HG03135 (cell line): ENCODE data around the gene RIPK1.

Experiments
- ATAC-seq: cut with Tn5 transposase; IDR thresholded peaks from one replicate; pipeline ENCODE4 v1.9.1; 2021; ENCODE audit warnings: mild to moderate bottlenecking, moderate library complexity; ENCODE audit not compliant: unreplicated experiment

RIPK1 gene

DNA sequence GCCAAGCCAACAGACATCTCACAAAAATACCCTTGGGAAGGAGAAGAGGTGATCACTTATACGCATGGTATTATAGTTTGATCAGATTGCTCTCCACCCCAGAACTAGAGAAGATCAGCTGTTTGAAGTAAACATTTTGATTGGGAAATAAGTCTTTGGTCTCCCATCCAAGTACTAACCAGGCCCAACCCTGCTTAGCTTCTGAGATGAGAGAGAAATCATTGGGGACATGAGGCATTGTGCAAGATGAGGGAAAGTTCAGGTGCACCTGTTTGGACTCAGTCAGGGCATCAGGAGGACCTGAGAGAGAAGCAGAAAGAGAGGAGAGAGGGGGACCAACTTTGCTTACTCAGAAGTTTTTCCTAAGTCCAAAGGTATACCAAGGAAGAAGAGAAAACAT lies 11.4 kb downstream of the RIPK1 start:
- no peak for ATAC-seq

DNA sequence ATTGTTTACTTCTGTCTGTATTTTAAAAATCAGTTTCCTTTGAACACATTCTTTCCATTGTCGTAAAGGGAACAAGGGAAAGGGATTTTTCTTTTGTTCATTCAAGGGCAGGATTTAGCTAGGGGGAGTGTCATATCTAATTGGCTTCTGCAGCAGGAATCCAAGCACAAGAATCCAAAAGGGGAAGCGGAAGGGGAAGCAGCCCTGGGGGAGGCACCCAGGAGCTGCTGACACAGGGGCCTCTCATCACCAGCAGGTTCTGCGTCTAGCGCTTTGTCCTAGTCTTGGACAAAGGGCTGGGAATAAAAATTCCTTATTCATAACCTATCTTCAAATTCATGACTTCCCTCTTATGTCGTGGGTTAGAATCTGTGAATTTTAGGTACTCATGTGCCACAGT lies 13.7 kb downstream of the RIPK1 start:
- ATAC-seq = no peak

DNA sequence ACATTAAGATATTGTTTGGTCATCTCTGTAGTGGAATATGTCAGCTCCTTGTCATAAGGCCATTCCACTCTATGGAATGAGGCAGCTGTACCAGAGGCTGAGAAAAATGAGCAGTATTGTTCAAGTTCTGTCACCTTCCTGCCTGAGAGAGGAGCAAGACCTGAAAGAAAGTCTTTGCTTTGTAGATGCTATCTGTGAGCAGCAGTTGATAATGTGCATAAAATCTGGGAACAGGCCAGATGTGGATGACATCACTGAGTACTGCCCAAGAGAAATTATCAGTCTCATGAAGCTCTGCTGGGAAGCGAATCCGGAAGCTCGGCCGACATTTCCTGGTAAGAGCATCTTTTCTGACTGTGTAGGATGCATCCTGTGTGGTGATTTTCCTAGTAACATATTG lies 16.8 kb downstream of the RIPK1 start:
- ATAC-seq = no peak

DNA sequence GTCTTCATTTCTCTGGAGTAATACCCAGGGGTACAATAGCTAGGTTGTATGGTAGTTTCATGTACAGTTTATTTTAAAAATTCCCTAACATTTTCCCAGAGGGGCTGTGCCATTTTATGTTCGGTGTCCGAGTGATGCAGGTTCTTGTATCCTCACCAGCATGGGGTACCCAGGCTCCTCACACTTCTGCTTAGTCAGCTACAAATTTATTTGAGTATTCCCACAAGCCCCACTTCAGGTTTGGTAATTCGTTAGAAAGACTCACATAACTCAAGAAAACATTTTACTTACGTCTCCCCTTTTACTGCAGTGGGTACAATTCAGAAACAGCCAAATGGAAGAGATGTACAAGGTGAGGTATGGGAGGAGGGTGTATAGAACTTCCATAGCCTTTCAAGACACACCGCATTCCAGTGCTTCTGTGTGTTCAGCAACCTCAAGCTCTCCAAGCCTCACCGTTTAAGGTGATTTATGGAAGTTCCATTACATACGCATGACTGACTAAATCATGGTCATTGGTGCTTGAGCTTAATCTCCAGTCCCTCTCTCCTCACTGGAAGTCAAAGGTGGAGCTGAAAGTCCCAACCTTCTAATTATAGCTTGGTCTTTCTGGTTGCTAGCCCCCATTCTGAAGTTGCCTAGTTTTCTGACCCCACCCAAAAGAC lies 18.1 kb downstream of the RIPK1 start:
- no peak for ATAC-seq

DNA sequence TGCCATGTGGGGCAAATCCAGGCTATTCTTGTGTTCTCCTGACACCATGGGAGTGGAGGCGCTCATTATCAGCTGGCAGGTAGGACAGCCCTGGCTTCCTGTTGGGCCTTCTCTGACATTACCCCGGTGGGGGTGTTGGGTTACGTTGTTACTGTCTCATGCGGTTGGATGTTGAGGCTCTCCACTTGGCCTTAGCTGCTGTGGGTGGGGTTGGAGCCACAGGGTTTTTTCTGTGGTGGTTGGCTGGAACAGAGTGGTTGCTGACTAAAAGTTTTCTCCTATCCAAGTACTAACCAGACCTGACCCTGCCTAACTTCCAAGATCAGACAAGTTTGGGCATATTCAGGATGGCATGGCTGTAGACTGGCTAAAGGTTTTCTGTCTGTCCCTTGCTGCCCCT lies 20.2 kb downstream of the RIPK1 start:
- ATAC-seq = no peak

DNA sequence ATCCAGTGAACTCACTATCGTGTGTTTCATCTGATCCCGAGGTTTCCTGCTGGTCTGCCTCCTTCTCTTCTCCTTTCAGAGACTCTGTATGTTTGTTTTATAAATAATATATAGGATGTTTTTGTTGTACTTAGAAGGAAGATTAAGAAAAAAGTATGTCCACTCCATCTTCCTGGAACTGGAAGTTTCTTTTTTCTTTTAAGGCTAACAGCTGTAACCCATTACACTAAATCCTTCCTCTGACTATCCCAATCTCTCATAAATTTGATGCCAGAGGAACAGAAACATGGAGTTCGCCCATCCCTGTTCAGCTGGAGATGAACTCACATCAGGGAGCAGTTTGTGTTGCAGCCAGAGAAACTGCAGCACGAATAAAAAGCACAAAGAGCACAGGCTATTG lies 20.7 kb downstream of the RIPK1 start:
- no peak for ATAC-seq

DNA sequence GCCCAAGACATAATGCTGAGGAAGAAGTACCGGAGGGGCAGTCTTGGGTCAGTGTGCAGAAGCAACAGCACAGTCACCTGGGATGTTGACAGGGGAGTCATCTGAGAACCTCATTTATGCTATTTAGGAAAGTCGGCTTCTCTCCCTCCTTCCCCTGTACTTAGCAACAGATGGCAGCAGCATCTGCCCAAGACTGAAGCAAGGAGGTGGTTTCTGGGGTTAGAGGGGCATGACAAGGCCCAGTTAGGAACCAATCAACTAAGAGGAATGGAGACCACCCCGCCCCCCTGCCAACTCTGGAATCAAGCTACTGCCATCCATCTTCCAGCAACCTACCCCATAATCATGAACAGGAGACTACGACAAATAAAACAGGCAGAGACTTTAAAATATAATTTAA lies 21.7 kb downstream of the RIPK1 start:
- no peak for ATAC-seq

DNA sequence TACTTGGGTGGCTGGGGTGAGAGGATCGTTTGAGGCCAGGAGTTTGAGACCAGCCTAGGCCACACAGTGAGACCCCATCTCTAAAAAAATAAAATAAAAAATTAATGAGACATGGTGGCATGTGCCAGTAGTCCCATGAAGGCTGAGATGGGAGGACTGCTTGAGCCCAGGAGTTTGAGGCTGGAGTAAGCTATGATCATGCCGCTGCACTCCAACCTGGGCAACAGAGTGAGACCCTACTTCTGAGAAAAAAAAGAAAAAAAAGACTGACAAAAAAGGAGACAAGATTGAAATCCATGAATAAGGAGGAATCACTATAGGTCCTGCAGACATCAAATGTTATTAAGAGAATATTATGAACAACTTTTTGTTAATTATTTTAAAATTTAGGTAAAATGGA lies 26.5 kb downstream of the RIPK1 start:
- ATAC-seq = no peak

DNA sequence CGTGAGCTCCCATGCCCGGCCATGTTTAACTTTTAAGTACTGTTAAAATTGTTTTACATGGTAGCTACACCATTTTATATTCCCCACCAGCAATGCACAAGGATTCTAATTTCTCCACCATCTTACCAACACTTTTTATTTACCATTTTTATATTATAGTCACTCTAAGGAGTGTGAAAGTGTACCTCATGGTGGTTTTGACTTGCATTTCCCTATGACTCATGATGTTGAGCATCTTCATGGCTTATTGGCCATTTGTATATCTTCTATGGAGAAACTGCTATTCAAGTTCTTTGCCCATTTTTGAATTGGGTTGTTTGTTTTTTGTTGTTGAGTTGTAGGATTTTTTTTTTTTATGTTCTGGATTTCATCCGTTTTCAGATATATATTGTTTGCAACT lies 34.6 kb downstream of the RIPK1 start:
- no peak for ATAC-seq

DNA sequence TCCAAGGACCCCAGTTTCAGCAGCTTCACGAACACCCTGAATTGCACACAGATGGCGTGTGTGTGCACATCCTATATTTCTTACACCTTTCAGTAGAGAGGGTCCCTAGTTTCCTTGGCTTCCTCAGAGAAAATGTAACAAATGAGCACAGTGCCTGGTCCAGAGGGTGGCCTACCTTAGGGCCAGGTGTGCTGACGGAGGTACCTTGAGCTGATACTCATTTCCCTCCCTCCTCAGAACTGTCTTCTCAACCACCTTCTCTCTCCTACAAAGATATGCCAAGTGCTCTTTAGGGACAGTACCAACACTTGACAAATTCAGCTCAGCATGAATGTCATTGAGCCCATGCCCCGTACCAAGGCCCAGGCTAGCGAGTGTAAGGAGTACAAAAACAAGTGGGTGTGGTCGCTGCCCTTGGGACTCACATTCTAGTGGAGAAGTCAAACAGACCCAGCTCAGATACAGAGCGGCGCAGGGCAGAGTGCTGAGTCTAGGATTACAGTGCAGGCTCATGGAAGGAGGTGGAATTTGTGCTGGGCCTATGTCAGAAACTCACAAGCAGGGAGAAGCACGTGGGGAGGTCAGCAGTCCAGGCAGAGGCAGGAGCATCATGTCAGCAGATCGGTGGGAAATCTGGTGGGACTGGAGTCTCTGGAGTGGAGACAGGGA lies 40.6 kb downstream of the RIPK1 start:
- ATAC-seq = no peak

DNA sequence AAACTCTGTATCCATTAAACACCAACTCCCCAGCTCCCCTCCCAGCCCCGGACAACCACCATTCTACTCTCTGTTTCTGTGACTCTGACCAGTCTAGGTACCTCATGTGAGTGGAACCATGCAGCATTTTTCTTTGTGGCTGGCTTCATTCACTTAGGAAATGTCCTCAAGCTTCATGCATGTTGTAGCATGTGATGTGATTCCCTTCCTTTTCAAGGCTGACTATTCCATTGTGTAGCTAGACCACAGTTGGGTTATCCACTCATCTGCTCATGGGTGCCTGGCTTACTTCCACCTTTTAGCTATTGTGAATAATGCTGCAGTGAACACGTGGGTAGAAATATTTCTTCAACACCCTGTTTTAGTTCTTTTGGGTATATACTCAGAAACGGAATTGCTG lies 41.5 kb downstream of the RIPK1 start:
- no peak for ATAC-seq

DNA sequence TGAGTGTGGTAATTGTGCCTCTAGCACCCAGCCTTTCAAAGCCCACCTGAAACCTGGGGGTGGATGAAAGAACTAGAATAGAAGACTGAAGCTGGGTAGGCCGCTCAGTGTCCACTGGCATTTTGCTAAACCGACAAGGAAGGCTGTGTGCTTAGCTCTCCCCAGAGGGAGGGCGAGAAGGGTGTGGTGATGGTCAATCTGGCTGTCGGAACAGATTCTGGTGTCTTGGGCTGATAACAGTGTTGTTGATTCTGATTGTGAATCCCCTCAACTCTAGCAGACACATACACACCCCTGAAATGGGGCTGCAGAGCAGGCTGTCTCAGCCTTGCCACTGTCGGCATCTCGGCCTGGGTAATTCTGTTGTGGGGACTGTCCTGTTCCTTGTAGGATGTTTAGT lies 46.1 kb downstream of the RIPK1 start:
- ATAC-seq = no peak

DNA sequence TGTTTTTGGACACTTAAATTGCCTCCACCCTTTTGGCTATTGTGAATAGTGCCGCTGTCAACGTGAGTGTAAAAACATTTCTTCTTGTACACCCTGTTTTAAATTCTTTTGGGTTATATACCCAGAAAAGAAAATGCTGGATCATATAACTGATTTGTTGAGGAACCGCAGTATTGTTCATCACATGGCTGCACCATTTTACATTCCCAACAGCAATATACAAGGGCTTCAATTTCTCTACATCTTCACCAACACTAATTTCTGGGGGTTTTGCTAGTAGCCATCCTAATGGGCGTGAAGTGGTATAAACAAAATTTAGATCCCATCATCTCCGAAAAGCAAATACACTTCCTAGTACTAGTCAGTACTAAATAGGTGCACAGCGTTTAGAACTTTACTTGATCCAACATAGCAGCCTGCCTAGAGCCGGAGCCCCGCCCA lies 49.6 kb downstream of the RIPK1 start:
- ATAC-seq = no peak

DNA sequence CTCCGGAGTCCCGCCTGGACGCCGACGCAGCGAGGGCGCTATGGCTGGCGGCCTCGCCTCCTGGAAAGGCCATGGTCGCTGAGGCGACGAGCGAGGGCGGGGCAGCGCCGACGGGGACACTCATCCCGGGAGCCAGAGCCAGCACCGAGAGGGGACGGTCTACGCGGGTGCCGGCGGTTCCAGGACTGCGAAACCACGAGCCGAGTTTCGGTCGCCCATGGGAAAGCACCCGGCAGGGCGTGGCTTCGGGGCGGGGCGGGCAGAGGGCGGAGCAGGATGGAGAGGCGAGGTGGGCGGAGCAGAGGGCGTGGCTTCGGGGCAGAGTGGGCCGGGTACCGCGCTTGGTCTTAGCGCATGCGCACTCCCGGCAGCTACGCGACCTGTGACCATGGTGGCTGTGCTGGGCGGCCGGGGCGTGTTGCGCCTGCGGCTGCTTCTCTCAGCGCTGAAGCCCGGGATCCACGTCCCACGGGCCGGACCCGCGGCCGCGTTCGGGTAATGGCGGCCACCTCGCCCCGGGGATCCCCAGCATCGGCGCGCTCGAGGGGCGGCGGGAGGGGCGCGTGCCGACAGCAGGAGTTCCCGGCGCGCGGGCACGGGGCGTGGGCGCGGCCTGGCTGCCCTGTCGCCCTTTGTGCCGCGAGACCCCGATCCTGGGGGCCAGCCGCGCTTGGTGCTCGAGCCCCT lies 50.2 kb downstream of the RIPK1 start, which contains the start of gene BPHL:
Gene BPHL (plus strand): TSS at position 359 of the 687 bp plus-strand sequence. CDS start 30 bp downstream, at position 389.
- peak; percentile 91 for ATAC-seq

DNA sequence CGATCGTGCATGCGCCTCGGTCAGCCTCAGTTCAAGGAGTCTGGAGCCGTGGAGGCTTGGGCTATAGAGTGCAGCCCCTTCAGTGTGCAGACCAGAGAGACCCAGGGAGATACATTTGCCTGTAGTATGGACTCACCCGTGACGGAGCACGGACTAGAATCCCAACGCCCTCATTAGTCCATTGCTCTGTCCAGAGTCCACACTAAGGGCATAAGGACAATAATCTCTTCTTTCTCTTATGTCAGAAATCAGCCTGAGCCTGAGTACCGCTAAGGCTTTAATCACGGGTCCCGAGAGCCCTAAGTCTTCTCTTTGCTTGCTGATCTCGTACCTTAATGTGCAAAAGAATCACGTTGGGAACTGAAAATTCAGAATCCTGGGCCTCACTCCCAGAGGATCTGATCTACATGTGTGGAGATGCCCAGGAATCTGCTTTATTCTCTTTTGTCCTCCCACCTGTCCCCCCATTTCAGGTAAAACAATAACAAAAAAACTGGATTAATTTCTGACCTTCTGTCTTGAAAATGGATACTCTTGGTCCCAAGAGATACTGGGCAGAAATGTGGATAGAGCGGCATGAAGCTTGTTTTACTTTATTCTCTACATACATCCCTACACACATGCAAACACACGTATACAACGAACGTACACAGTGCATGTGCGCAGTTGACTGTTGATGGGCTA lies 50.9 kb downstream of the RIPK1 start:
- ATAC-seq = peak; percentile 30

DNA sequence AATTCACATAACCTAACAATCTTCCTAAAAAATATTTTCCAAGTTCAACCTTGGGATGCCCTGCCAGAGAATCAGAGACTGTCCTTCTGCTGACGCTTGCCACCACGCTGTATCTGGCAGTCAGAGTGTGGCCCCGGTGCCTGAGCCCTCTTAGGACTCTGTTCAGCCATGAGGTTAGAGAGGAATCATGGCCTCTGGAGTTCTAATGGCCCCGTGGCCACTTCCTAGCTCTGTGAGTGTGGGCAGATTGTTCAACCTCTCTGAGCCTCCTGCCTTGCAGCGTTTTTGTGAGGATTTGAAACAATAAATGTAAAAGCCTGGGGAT lies 52.4 kb downstream of the RIPK1 start:
- ATAC-seq = no peak

DNA sequence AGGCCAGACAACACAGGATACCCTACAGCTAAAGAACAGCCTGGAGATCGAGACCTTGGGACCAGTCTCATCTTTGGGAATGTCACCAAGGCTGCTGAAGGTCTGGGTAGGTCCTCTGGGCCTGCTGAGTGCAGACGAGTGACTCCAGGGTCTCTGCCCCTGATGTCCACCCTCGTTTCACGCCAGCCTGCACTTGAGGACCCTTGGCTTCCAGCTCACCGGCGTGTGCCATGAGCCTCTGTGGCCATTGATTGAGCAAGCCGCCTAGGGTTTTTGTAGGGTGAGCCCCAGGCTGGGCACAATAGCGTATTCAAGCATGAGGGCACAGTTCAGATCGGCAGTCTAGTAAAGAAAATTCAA lies 54.5 kb downstream of the RIPK1 start:
- ATAC-seq = no peak

DNA sequence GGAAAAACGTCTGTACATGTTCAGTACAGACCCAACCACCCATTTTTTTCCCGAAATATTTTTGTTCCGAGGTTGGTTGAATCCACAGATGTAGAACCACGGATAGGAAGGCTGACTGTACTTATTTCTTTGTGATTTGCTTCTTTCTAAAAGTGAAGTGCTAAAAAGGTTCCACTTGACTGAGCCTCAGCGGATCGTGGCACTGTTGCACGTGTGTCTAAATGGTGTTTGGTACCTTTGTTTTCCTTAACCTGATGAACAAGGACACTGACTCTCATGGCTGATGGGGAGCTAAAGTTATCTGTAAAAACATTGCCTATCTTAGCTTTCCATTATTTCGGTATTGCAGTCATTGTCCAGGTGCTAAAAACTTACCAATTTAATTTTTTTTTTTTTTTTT lies 56.4 kb downstream of the RIPK1 start:
- no peak for ATAC-seq

DNA sequence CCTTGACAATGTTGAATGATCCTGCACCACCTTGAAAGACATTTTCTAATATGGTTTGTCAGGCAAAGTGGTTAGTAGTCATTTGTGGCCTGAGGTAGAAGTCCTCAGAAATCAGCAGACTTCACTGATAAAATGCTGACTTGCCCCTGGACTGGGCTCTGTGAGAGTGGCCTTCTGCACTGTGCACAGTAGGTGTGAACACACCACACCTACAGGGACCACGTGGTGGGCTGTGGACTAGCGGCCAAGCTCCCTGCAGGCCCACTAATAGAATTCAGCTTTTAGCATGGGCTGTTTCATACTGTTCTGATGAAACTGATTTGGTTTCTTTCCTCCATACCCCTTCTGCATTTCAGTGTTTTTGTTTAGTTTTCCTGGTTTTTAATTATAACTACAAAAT lies 57.5 kb downstream of the RIPK1 start:
- ATAC-seq = no peak

DNA sequence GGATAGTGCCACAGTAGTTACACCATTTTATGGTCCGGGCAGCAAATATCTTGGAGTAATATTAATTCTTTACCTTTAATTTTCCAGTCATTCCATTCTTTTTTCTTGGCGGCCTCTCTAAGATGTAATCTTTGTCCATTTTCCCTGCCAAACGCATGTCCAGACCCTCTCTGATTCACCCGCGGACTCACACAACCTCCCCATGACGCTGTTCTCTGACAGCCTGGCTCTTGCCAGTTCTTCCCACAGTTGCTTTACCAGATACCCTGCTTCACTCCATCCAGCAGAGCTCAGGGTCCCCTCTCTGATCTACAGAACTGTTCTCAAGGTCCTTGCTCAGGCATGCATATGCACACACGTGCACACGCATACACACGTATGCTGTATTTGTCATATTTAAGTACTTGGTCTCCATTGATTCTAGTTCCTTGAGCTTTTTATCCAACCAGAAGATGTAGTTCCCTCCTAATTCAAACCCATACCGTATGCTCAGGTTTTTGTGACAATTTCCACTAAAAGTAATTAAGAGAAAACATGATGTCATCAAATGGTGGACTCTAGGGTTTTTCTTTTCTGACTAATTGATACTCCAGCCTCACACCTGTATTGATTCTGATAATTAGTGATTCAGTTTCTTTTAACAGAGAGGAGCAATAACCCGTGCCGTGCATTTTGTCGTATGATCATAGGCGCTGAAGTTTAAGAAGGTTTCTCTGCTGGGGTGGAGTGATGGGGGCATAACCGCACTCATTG lies 60.2 kb downstream of the RIPK1 start:
- ATAC-seq = no peak

DNA sequence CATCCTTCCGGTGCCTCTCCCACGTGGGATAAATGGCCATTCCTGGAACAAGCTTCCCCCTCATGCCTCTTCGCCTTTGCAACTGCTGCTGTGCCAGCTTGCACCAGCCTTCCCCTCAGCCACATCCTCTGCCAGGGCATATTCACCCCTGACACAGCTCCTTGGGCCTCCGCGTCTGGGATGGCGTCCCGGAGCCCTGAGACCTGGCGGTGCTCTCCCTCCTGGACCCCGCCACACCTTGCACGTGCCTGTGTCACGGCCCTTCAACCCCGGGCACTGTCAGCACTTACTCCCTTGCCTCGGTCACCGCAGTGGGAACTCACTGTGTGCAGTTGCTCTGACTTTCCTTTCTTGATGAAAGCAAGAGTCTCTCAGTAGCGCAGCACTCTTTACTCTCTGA lies 63.4 kb downstream of the RIPK1 start:
- no peak for ATAC-seq
